GM13977 (cell line): ENCODE data around the gene OR2F2.

Experiments used
- DNase-seq: peaks from one replicate; pipeline ENCODE4 v3.0.0; 2012; ENCODE audit warnings: low spot score
- in situ Hi-C: fragments of 300-500 bp; cut with MboI; formaldehyde crosslinking; loops from one replicate; pipeline ENCODE4 v1.12.0; 2022; ENCODE audit warnings: low sequenced_read_pairs, low pct_unique_long_range_greater_than_20kb, mixed read lengths, inconsistent platforms; ENCODE audit not compliant: unreplicated experiment
- TF ChIP-seq, protein P1 (sequence below): IDR thresholded peaks from 2 replicates; pipeline ENCODE4 v1.5.1; 2012; ENCODE audit warnings: mild to moderate bottlenecking, control low read depth; ENCODE audit not compliant: insufficient read depth; ENCODE audit errors: extremely low read depth, missing control alignments

The OR2F2 gene

DNA sequence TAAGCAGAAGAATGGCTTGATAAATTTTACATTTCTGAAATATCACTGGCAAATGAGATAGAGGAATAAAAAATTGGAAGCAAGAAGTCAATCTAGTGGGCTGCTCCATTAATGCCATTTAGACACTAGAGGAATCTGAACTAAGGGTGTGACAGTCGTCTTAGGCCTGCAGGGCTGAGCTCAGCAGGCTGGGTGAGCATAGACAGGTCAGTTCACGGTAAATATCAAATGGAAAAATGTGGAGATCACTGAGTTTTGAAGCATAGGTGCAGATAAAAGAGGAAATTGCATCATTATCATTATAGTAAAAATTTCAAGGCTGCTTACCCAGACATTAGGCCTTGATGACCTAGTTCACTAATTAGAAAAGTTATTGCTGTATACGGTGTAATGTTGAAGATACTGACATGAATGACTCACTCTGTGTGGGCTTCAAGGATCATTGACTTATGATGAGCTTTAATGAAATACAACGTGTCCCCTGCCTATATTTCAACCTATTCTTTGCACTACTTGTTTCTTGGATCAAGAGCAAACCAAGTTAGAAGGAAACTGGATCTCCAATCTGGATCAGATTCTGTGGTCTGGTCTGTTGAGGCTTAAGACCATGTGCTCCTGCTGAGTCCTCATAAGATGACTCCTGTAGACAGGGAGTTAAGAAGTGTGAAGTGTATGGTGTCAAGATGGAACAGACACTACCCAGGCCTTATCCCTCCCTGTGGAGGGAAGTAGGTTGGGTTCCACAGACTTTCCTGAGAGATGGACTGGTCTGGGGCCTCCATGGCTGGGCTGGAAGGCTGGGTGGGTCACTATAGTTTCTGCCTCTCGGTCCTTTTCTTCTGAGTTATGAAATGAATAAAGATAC lies 3.6 kb downstream of the OR2F2 start:
- TF ChIP-seq, protein P1, sequence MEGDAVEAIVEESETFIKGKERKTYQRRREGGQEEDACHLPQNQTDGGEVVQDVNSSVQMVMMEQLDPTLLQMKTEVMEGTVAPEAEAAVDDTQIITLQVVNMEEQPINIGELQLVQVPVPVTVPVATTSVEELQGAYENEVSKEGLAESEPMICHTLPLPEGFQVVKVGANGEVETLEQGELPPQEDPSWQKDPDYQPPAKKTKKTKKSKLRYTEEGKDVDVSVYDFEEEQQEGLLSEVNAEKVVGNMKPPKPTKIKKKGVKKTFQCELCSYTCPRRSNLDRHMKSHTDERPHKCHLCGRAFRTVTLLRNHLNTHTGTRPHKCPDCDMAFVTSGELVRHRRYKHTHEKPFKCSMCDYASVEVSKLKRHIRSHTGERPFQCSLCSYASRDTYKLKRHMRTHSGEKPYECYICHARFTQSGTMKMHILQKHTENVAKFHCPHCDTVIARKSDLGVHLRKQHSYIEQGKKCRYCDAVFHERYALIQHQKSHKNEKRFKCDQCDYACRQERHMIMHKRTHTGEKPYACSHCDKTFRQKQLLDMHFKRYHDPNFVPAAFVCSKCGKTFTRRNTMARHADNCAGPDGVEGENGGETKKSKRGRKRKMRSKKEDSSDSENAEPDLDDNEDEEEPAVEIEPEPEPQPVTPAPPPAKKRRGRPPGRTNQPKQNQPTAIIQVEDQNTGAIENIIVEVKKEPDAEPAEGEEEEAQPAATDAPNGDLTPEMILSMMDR = no peak
- in situ Hi-C loops = no loop called here
- no peak for DNase-seq

GRCh38 chr7:143945423-143945822 lies 10.4 kb downstream of the OR2F2 start:
- TF ChIP-seq, protein P1 = no peak
- in situ Hi-C loops = no loop called here
- DNase-seq = no peak

DNA sequence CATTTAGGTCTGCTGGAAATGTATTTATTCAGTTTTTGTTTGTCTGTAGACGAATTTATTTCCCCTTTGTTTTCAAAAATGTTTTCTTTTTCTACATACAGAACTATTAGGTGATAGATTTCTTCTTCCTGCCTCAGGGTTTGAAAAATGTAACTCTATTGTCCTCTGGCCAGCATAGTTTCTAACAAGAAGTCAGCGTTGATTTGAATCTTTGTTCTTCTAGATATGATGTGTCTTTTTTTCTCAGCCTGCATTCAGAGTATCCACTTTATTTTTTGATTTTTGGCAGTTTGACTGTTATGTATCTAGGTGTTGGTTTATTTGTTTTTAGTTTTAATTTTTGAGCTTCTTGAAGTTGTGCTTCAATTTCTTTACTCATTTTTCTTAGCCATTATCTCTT lies 12.1 kb downstream of the OR2F2 start:
- no peak for DNase-seq
- in situ Hi-C loops = no loop called here
- TF ChIP-seq, protein P1 = no peak

DNA sequence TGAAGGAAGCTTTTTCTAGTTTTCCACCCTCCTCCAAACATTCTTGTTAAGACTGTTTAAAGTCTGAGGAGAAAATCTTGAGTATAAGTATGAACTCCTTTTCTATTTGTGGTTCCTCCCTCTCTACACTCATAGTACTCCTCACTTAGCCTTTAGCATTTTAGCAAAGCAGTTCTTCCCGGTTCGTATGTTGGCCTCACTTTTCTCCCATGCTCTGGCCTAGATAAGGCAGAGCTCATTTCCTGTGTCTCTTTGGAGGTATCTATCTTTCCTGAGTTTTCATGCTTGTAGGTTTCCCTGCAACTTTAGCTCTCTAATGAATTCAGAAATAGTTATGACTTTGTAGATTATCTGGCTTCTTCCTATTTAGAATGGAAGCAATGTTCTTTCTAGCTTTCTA lies 13.7 kb downstream of the OR2F2 start:
- DNase-seq = no peak
- TF ChIP-seq, protein P1 = no peak
- in situ Hi-C loops = no loop called here

DNA sequence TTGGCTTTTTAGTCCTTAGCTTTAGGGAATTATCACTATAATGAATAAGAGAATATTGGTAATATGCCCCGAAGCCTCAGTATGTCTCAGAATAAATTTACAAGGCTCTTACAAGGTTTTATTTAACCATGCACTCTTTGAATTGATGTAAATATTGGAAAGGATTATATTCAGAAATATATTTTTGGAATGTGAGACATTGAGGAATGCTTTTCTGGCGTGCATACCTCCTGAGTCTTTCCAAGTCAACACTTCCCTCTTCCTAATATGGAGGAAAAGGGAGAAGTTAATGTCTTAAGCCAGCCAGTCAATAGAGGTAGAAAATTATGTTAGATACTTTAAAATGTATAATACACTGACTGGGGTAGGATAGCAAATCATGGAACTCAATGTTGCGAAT lies 18.4 kb downstream of the OR2F2 start:
- no peak for DNase-seq
- TF ChIP-seq, protein P1 = no peak
- in situ Hi-C loops = no loop called here

DNA sequence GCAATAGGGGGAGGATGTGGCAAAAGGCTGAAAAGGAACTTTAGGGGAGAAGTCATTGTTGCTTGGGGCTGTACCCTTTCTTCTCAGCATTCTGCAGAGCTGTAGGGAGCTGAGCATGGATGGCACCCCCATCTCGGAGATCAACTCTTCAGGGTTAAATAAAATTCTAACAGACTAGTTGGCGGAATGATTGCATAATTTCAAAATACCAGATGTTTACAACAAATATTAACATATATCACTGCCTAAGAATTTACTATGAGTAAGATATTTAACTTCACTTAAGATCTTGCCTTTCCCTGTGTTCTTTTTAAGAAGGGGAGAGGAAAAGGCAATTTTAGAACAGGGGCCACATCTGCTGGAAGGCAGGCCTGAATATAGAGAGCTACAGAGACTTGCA lies 19.1 kb downstream of the OR2F2 start:
- TF ChIP-seq, protein P1 = no peak
- in situ Hi-C loops = no loop called here
- no peak for DNase-seq
